ENCODE results near the gene MED12L.

- TF ChIP-seq EZH2 (IDR thresholded peaks at IDR 0.05; ENCODE audit: low read length, missing control alignments) (no peak), CTCF (conservative IDR thresholded peaks at IDR 0.05 in 1 of 2, IDR thresholded peaks at IDR 0.05 in 1 of 2; ENCODE audit: low read depth in 1 of 2, low read length in 2 of 2) (no peak)
Observed at GRCh38 chr3:151431940-151432339, 346.5 kb downstream of the MED12L start.

Measured in fibroblast of lung (primary cell).